A549 (cell line): Measurements from ENCODE around the gene POLR2C. TPM values are rescaled to one million over a fixed set of nuclear protein-coding genes. Genes with fewer than 3 reads are reported as not detected.

Source experiments
- ATAC-seq, 2 experiments: fragments of 200-7000 bp in 1 of 2; fragments of >200 bp in 1 of 2; cut with Nextera tagmentation in 1 of 2; cut with Tn5 transposase in 1 of 2; 3 replicates each; pipeline versions ENCODE4 v1.8.0 to v1.9.1; 2018 to 2020; ENCODE audit warnings: mild to moderate bottlenecking in 1 of 2, moderate library complexity in 1 of 2
- CTCF ChIA-PET: fragments of 300-600 bp; sonication (Branson Sonifier 250); formaldehyde crosslinking; extraction: SDS; loops from one replicate; lab custom pipeline; 2021; ENCODE audit warnings: antibody characterized with exemption, inconsistent platforms; lab: Yijun Ruan, JAX
- POLR2A ChIA-PET: fragments of 350-600 bp; formaldehyde crosslinking; extraction: SDS; loops from one replicate; lab custom pipeline; 2021; ENCODE audit warnings: antibody characterized with exemption, inconsistent platforms; lab: Yijun Ruan, JAX
- DNase-seq, 2 experiments: peaks; one replicate each; pipeline versions ENCODE4 v3.0.0 to v3.0.0-alpha.2; 2011 to 2016; ENCODE audit warnings: low read depth in 1 of 2, low spot score in 1 of 2
- FAIRE-seq: peaks from 2 replicates; lab custom pipeline; 2011; peaks lifted over from hg19 to GRCh38; lab: Jason Lieb, UNC
- H3K27ac ChIP-seq, 2 experiments: fragments of >200 bp; sonication (Bioruptor Twin); formaldehyde crosslinking; 3 replicates each; pipeline ENCODE4 v1.5.1; 2016 to 2017
- H3K4me1 ChIP-seq: fragments of >200 bp; sonication (Bioruptor Twin); formaldehyde crosslinking; 3 replicates; pipeline ENCODE4 v1.6.1; 2016
- H3K4me2 ChIP-seq: fragments of >200 bp; sonication (Bioruptor Twin); formaldehyde crosslinking; 3 replicates; pipeline ENCODE4 v1.6.1; 2016
- H3K4me3 ChIP-seq: fragments of >200 bp; sonication (Bioruptor Twin); formaldehyde crosslinking; 3 replicates; pipeline ENCODE4 v1.5.1; 2016
- H3K9me3 ChIP-seq: fragments of >200 bp; sonication (Bioruptor Twin); formaldehyde crosslinking; 3 replicates; pipeline ENCODE4 v1.6.1; 2016
- ATOH8 ChIP-seq: fragments of 250-450 bp; sonication (Bioruptor Pico); IDR thresholded peaks from 2 replicates; pipeline ENCODE4 v1.5.0; 2020; ENCODE audit warnings: low read depth, mild to moderate bottlenecking, moderate library complexity
- CBX8 ChIP-seq: fragments of 200-600 bp; sonication (generic); IDR thresholded peaks from 2 replicates; pipeline ENCODE4 v1.6.1; 2016
- CHD4 ChIP-seq: fragments of 200-600 bp; sonication (generic); IDR thresholded peaks from 2 replicates; pipeline ENCODE4 v1.6.1; 2016; ENCODE audit warnings: antibody characterized with exemption, mild to moderate bottlenecking, borderline replicate concordance
- EHMT2 ChIP-seq: fragments of 200-600 bp; sonication (generic); IDR thresholded peaks from 2 replicates; pipeline ENCODE4 v1.6.1; 2016; ENCODE audit warnings: antibody characterized with exemption, low read depth, mild to moderate bottlenecking, moderate library complexity
- ELK1 ChIP-seq: fragments of 150-350 bp; IDR thresholded peaks from 2 replicates; pipeline ENCODE4 v1.6.1; 2014; ENCODE audit warnings: low read depth, mild to moderate bottlenecking, low read length
- ESRRA ChIP-seq: fragments of 150-350 bp; IDR thresholded peaks from 2 replicates; pipeline ENCODE4 v1.6.1; 2014; ENCODE audit warnings: mild to moderate bottlenecking, low read length, borderline replicate concordance
- FOSL2 ChIP-seq, 2 experiments: fragments of 450-650 bp in 1 of 2; fragments of >200 bp in 1 of 2; sonication (Bioruptor Twin) in 1 of 2; formaldehyde crosslinking; IDR thresholded peaks; 2 replicates each; pipeline versions ENCODE4 v1.5.0 to v1.6.1; 2016 to 2020; ENCODE audit warnings: mild to moderate bottlenecking in 1 of 2, moderate library complexity in 1 of 2
- GATA3 ChIP-seq: IDR thresholded peaks from 2 replicates; pipeline ENCODE4 v1.6.1; 2012; ENCODE audit warnings: borderline replicate concordance
- HDAC2 ChIP-seq: fragments of 200-600 bp; sonication (generic); IDR thresholded peaks from 2 replicates; pipeline ENCODE4 v1.6.1; 2016
- HES2 ChIP-seq: fragments of >200 bp; sonication (Bioruptor Twin); formaldehyde crosslinking; IDR thresholded peaks from 2 replicates; pipeline ENCODE4 v1.6.1; 2016
- HEYL ChIP-seq: fragments of 250-450 bp; sonication (Bioruptor Pico); IDR thresholded peaks from 2 replicates; pipeline ENCODE4 v1.8.0; 2021; ENCODE audit warnings: mild to moderate bottlenecking, moderate library complexity
- KDM1A ChIP-seq: fragments of 200-600 bp; sonication (generic); IDR thresholded peaks from 2 replicates; pipeline ENCODE4 v1.6.1; 2016; ENCODE audit warnings: low read depth, mild to moderate bottlenecking
- MAFK ChIP-seq: fragments of 450-650 bp; IDR thresholded peaks from 2 replicates; pipeline ENCODE4 v1.6.1; 2014; ENCODE audit not compliant: partially characterized antibody
- MAX ChIP-seq: IDR thresholded peaks from 2 replicates; pipeline ENCODE4 v1.6.1; 2012
- NR3C1 ChIP-seq: fragments of >200 bp; sonication (Bioruptor Twin); formaldehyde crosslinking; IDR thresholded peaks from 3 replicates; pipeline ENCODE4 v1.6.1; 2017
- PBX3 ChIP-seq: IDR thresholded peaks from 2 replicates; pipeline ENCODE4 v1.6.1; 2012
- POLR2A ChIP-seq: IDR thresholded peaks from 2 replicates; pipeline ENCODE4 v1.6.1; 2012; ENCODE audit warnings: mild to moderate bottlenecking, low read length
- POLR2AphosphoS2 ChIP-seq: conservative IDR thresholded peaks from 2 replicates; pipeline ENCODE4 v1.6.1; 2012; ENCODE audit warnings: low read length, improper control_type of control experiment, inconsistent platforms
- REST ChIP-seq: fragments of 200-600 bp; sonication (generic); IDR thresholded peaks from 2 replicates; pipeline ENCODE4 v1.6.1; 2016; ENCODE audit warnings: antibody characterized with exemption, mild to moderate bottlenecking, moderate library complexity
- SMC3 ChIP-seq: fragments of >200 bp; sonication (Bioruptor Twin); formaldehyde crosslinking; IDR thresholded peaks from 3 replicates; pipeline ENCODE4 v1.6.1; 2018; ENCODE audit warnings: inconsistent platforms
- TFCP2L1 ChIP-seq: fragments of 250-450 bp; sonication (Bioruptor Pico); IDR thresholded peaks from 2 replicates; pipeline ENCODE4 v1.5.0; 2021; ENCODE audit warnings: mild to moderate bottlenecking
- ZC3H11A ChIP-seq: fragments of 450-650 bp; IDR thresholded peaks from 2 replicates; pipeline ENCODE4 v1.6.1; 2014; ENCODE audit warnings: antibody characterized with exemption, mild to moderate bottlenecking
- ZFP36 ChIP-seq: fragments of 450-650 bp; IDR thresholded peaks from 2 replicates; pipeline ENCODE4 v1.6.1; 2014; ENCODE audit warnings: borderline replicate concordance; ENCODE audit not compliant: partially characterized antibody
- ZNF302 ChIP-seq: fragments of 250-450 bp; sonication (Bioruptor Pico); IDR thresholded peaks from 2 replicates; pipeline ENCODE4 v1.9.0; 2021; ENCODE audit warnings: inconsistent platforms, mild to moderate bottlenecking, moderate library complexity
- ZSCAN20 ChIP-seq: fragments of 250-450 bp; sonication (Bioruptor Pico); IDR thresholded peaks from 2 replicates; pipeline ENCODE4 v1.8.0; 2022; ENCODE audit warnings: mild to moderate bottlenecking, moderate library complexity
- WGBS: methylation state at CpG from one replicate; pipeline ENCODE4 v1.1.6; 2017; ENCODE audit errors: missing lambda C conversion rate; 5-methylcytosine and 5-hydroxymethylcytosine counted together
- polyA plus RNA-seq, 4 experiments: library from polyadenylated mRNA; depleted of rRNA in 3 of 4; stranded (reverse); fragments of >200 nt; fragmentation: RNase III in 1 of 4; extraction: RNeasy Plus Mini Kit Qiagen cat#74134 plus additional on column Dnase treatment in 1 of 4; gene quantifications; 2 replicates in 3 of 4; 3 replicates in 1 of 4; pipeline ENCODE4 v1.2.3, GENCODE V29; 2011 to 2017

The POLR2C gene
- polyA plus RNA-seq, 2 of the 4 experiments (the other 2 are of a cell fraction), result 148 to 229 TPM

- no peak overlapping the region for H3K27ac ChIP-seq
- CTCF ChIA-PET, result no interaction called here
- no peaks in the 10 kb centered on the region for H3K4me1 ChIP-seq
- H3K4me3 ChIP-seq, result no peak overlapping the region
- ATAC-seq (no peak), DNase-seq (no peak), FAIRE-seq (no peak)
- H3K4me2 ChIP-seq, result no peak overlapping the region
- no peaks in the 10 kb centered on the region for H3K9me3 ChIP-seq
- no peak for TF ChIP-seq ZFP36
- TF ChIP-seq FOSL2 (IDR thresholded peaks at IDR 0.05), result no peak
- no peak for TF ChIP-seq FOSL2 (CRISPR knock-in tag; IDR thresholded peaks at IDR 0.05)
- no peak for TF ChIP-seq NR3C1
- TF ChIP-seq ELK1, result no peak
- TF ChIP-seq CHD4, result no peak
- TF ChIP-seq ZC3H11A, result no peak
- no peak for TF ChIP-seq HES2
- TF ChIP-seq POLR2A, result no peak
- no peak for TF ChIP-seq PBX3
- no peak for TF ChIP-seq ZSCAN20
- POLR2A ChIA-PET, result no interaction called here
Measured at GRCh38 chr16:57427824-57428223, 34.7 kb upstream of the POLR2C start.

- DNase-seq (no peak), ATAC-seq (no peak)
- Histone ChIP-seq H3K4me2 (no peak overlapping the region), H3K9me3 (no peaks in the 10 kb centered on the region), H3K27ac (no peak overlapping the region)
- TF ChIP-seq HES2 (no peak), NR3C1 (no peak), ZFP36 (no peak), ESRRA (no peak), ZNF302 (CRISPR knock-in tag) (no peak)
- TF ChIP-seq, all 56 proteins: peak for 0
- 85% methylated on average over 5 of the region's 5 CpGs for WGBS
- no peak for FAIRE-seq
- H3K4me3 ChIP-seq, result no peak overlapping the region
- CTCF ChIA-PET, result interaction anchor here (0.6 to 6.3 kb wide), 10 partner anchors 11 to 145 kb away, joined by 3 to 109 read pairs (median 4); no protein-coding TSS in a partner anchor
- H3K4me1 ChIP-seq, result no peaks in the 10 kb centered on the region
- POLR2A ChIA-PET, result no interaction called here
Measured at GRCh38 chr16:57430955-57431354, 31.5 kb upstream of the POLR2C start.

GRCh38 chr16:57432505-57432904 lies 30.0 kb upstream of the POLR2C start:
- Histone ChIP-seq H3K4me2 (no peak overlapping the region), H3K9me3 (no peaks in the 10 kb centered on the region), H3K27ac (no peak overlapping the region), H3K4me1 (no peaks in the 10 kb centered on the region), H3K4me3 (no peak overlapping the region)
- CTCF ChIA-PET, result interaction anchor here (0.7 to 6.3 kb wide), 11 partner anchors 9 to 133 kb away, joined by 3 to 109 read pairs (median 3); partner anchors contain the start of gene POLR2C
- no peak for TF ChIP-seq REST
- no peak for TF ChIP-seq EHMT2
- TF ChIP-seq POLR2AphosphoS2, result no peak
- no peak for TF ChIP-seq HEYL (CRISPR knock-in tag)
- TF ChIP-seq HDAC2, result no peak
- TF ChIP-seq MAFK, result no peak
- TF ChIP-seq CBX8, result no peak
- no peak for TF ChIP-seq TFCP2L1 (CRISPR knock-in tag)
- TF ChIP-seq KDM1A, result no peak
- no peak for TF ChIP-seq ATOH8
- no peak for TF ChIP-seq SMC3
- no peak for TF ChIP-seq GATA3
- no peak for TF ChIP-seq ZC3H11A
- TF ChIP-seq MAX, result no peak
- TF ChIP-seq ELK1, result no peak
- ATAC-seq (no peak), FAIRE-seq (no peak), DNase-seq (no peak)
- whole genome bisulfite sequencing, result 91% methylated on average over 2 of the region's 2 CpGs
- POLR2A ChIA-PET, result interaction anchor here (1.3 kb wide), 1 partner anchor 15 kb away, joined by 4 read pairs; the partner anchor contains the start of genes CIAPIN1 and COQ9
